Adrenal gland (tissue), 12 donors: ENCODE measurements around the gene RTP5. TPM values are rescaled to one million over a fixed set of nuclear protein-coding genes. Genes with fewer than 3 reads are reported as not detected.

Source experiments
- DNase-seq, 7 donors: peaks; one replicate each; pipeline ENCODE4 v3.0.0-alpha.2; 2019 to 2020
- H3K27ac ChIP-seq, 5 donors: fragments of 200-600 bp; sonication (generic) in 4 of 5; 1 replicate in 3 of 5; 2 replicates in 2 of 5; pipeline versions ENCODE4 v1.5.1 to v1.8.0; 2016 to 2020; ENCODE audit warnings: mild to moderate bottlenecking in 1 of 5
- H3K27me3 ChIP-seq: fragments of 200-600 bp; 2 replicates; pipeline ENCODE4 v1.8.0; 2021
- H3K36me3 ChIP-seq, 2 donors: fragments of 200-600 bp; replicated peaks in 1 of 2; 1 replicate in 1 of 2; 2 replicates in 1 of 2; pipeline versions ENCODE4 v1.5.1 to v1.8.0; 2018 to 2022
- H3K4me1 ChIP-seq, 2 donors: fragments of 200-600 bp; replicated peaks in 1 of 2; 1 replicate in 1 of 2; 2 replicates in 1 of 2; pipeline versions ENCODE4 v1.5.1 to v1.8.0; 2018 to 2021
- H3K4me3 ChIP-seq, 4 donors: fragments of 200-600 bp; sonication (generic) in 3 of 4; one replicate each; pipeline ENCODE4 v1.5.1; 2016 to 2018
- H3K9me3 ChIP-seq, 3 donors: fragments of 200-600 bp; sonication (generic) in 1 of 3; replicated peaks in 1 of 3; 1 replicate in 2 of 3; 2 replicates in 1 of 3; pipeline versions ENCODE4 v1.5.1 to v1.8.0; 2016 to 2021
- POLR2A ChIP-seq, 2 donors: fragments of 450-650 bp; IDR thresholded peaks; one replicate each; pipeline ENCODE4 v1.6.1; 2017; ENCODE audit warnings: antibody characterized with exemption in 2 of 2, mild to moderate bottlenecking in 2 of 2, moderate library complexity in 1 of 2
- WGBS, 4 donors: extraction: QIAGEN DNeasy Blood & Tissue Kit in 2 of 4; methylation state at CpG; one replicate each; pipeline versions ENCODE4 v1.1.5 to v1.1.7; 2013 to 2017; 5-methylcytosine and 5-hydroxymethylcytosine counted together
- intact Hi-C, 2 donors: fragments of 100-400 bp; cut with DNase I; formaldehyde crosslinking; loops; one replicate each; pipeline versions ENCODE4 v1.14.1 to v1.15.0; 2022 to 2023
- polyA plus RNA-seq, 3 donors: library from polyadenylated mRNA; stranded (reverse); fragments of 200-250 nt in 2 of 3; fragments of 350-450 nt in 1 of 3; fragmentation: Illumina TruSeq in 1 of 3; extraction: RNeasy Lipid Tissue Mini Kit (QIAGEN cat#74804) in 1 of 3; gene quantifications; one replicate each; pipeline ENCODE4 v1.2.3, GENCODE V29; 2013 to 2014
- total RNA-seq, 9 donors: library from RNA; depleted of rRNA in 4 of 9; stranded (reverse); fragments of >200 nt in 4 of 9; fragments of 120-200 nt in 1 of 9; fragmentation: NEBNext Ultra II Directional in 1 of 9; extraction: Animal tissue kit (Norgen Biotek cat#: 25700) in 1 of 9; gene quantifications; one replicate each; pipeline versions ENCODE4 v1.1.0 to v1.2.4, GENCODE V29; 2013 to 2023
- TF ChIP-seq, protein P1 (sequence below), 6 experiments: fragments of 450-650 bp in 4 of 6; fragments of 200-600 bp in 2 of 6; sonication (generic) in 1 of 6; IDR thresholded peaks; 1 replicate in 5 of 6; 2 replicates in 1 of 6; pipeline versions ENCODE4 v1.5.1 to v1.8.0; 2016 to 2021; ENCODE audit warnings: antibody characterized with exemption in 6 of 6, mild to moderate bottlenecking in 2 of 6, moderate library complexity in 1 of 6
- donor health status: healthy with polysubstance abuse.
- donor health status: Bipolar disorder and iron deficiency.
- donor health status: DM: yes; HTN: yes; CAD: no.
- donor health status: DM: no; HTN: no; CAD: no.
- donor health status: DM: no; HTN: no; CAD: no.
- donor health status: DM: yes; HTN: yes; CAD: no.

RTP5 gene
- total and polyA plus RNA-seq, 12 donors: 0.07 to 0.56 (median 0.11) TPM; not detected in 9

DNA sequence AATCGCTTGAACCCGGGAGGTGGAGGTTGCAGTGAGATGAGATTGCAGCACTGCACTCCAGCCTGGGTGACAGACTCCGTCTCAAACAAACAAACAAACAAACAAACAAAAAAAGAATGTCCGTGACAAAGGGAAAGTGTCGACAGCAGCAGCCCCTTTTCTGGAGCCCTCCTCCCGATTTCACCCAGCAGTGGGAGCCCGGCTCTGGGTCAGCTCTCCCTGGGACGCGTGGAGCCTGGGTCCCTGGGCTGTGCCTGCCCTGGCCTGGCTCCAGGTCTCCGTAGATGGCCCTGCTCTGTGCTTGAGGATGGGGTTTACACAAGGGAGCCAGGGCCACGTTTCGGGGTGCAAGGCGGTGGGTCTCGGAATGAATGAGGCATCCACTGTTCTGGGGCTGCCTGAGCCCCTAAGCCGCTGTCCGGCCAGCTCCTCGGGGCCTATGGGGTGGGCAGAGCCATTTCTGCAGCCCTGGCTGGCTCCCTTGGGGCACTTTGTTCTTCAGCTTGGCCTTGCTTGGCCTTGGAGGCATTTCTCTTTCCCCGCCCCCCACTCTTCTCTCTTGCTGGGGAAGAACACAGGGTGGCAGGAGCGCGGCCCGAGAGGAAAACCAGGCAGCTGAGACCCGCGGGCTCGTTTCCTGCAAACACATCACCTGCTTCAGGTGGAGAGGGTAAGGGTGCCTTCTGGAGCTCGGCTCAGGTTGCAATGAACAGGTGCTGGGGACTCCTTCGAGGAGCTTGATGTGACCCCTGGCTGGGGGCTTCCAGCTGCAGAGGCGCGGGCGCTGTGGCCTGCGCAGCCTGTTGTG, 29.1 kb downstream of the RTP5 start:
- no peaks in the 10 kb centered on the region for H3K9me3 ChIP-seq
- H3K4me3 ChIP-seq: no peak overlapping the region
- TF ChIP-seq, protein P1, sequence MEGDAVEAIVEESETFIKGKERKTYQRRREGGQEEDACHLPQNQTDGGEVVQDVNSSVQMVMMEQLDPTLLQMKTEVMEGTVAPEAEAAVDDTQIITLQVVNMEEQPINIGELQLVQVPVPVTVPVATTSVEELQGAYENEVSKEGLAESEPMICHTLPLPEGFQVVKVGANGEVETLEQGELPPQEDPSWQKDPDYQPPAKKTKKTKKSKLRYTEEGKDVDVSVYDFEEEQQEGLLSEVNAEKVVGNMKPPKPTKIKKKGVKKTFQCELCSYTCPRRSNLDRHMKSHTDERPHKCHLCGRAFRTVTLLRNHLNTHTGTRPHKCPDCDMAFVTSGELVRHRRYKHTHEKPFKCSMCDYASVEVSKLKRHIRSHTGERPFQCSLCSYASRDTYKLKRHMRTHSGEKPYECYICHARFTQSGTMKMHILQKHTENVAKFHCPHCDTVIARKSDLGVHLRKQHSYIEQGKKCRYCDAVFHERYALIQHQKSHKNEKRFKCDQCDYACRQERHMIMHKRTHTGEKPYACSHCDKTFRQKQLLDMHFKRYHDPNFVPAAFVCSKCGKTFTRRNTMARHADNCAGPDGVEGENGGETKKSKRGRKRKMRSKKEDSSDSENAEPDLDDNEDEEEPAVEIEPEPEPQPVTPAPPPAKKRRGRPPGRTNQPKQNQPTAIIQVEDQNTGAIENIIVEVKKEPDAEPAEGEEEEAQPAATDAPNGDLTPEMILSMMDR (IDR thresholded peaks at IDR 0.05): no peak
- no peak for TF ChIP-seq POLR2A (IDR thresholded peaks at IDR 0.05)
- intact Hi-C loops: no loop called here
- no peaks in the 10 kb centered on the region for H3K27me3 ChIP-seq
- H3K36me3 ChIP-seq: no peaks in the 10 kb centered on the region
- 81 to 88% (median 83%) methylated on average over 16 to 30 of the region's 30 CpGs for WGBS, 4 donors
- H3K27ac ChIP-seq: peak overlapping the region in 1 of 5 donors; percentile 71
- peaks cover 0 to 4% of the 10 kb centered on the region in 2 donors for H3K4me1 ChIP-seq
- DNase-seq: peak in 3 of 7 donors; percentile 27 to 51 (median 35)

DNA sequence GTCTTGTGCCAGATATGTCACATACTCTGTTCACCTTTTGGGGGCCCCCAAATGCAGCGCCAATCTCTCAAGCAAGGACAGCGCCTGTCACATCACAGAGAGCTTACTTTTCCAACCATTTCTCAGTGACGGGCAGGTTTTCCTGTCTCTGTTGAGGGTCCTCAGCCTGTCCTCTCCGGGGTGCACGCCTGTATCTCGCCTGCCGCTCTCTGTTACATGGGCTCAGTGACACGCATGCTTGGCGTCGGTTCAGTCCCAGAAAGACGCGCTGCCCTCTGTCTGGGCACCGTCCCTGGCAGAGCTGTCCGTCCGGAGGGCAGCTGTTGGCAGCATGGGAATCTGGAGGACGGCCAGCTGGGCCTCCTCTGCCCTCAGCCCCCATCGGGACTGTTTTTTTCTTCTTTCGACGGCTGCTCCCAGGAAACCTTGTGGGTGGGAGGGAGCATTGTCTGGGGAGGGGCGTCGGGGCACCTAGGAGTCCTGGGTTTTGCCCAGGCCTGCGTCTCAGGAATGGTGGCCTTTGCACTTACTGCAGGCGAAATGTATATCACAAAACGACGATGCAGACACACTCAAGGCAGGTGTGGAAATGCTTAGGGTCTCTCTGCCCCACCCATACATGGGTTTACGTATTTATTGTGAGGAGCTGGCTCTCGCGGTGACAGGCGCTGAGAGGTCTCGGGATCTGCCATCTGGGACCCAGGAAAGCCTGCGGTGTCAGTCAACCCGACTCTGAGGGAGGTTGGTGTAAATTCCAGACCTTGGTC, 30.9 kb downstream of the RTP5 start:
- no peaks in the 10 kb centered on the region for H3K27me3 ChIP-seq
- H3K27ac ChIP-seq: peak overlapping the region in 1 of 5 donors; percentile 71
- no peaks in the 10 kb centered on the region for H3K9me3 ChIP-seq
- intact Hi-C loops: no loop called here
- no peak overlapping the region for H3K4me3 ChIP-seq
- DNase-seq: peak in 2 of 7 donors; percentile 27 to 51
- TF ChIP-seq, protein P1 (IDR thresholded peaks at IDR 0.05): no peak
- TF ChIP-seq POLR2A (IDR thresholded peaks at IDR 0.05): no peak
- H3K4me1 ChIP-seq: peaks cover 0 to 3% of the 10 kb centered on the region in 2 donors
- no peaks in the 10 kb centered on the region for H3K36me3 ChIP-seq
- 77 to 85% (median 81%) methylated on average over 27 to 32 of the region's 32 CpGs for WGBS, 4 donors

DNA sequence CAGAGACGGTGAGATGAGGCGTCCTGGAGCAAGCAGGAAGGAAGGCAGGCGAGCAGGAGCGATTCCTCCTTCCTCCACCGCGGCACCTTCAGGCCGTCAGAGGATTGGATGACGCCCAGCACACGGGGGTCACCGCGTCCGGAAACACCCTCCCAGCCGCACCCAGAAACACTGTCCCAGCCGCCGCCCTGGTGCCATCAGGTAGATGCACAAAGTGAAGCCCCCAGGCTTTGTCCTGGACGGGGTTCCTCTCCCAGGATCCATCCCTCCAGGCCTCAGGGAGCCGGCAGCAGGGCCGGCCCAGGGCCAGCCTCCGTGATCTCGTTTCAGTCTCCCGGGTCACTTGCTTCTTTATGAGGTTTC, 31.5 kb downstream of the RTP5 start:
- H3K4me1 ChIP-seq: no peaks in the 10 kb centered on the region
- H3K36me3 ChIP-seq: no peaks in the 10 kb centered on the region
- peak in 2 of 7 donors; percentile 21 to 47 for DNase-seq
- no peak overlapping the region for H3K4me3 ChIP-seq
- no peaks in the 10 kb centered on the region for H3K9me3 ChIP-seq
- intact Hi-C loops: no loop called here
- H3K27me3 ChIP-seq: no peaks in the 10 kb centered on the region
- TF ChIP-seq, protein P1 (IDR thresholded peaks at IDR 0.05): no peak
- no peak for TF ChIP-seq POLR2A (IDR thresholded peaks at IDR 0.05)
- 92 to 97% (median 94%) methylated on average over 18 to 21 of the region's 21 CpGs for WGBS, 4 donors
- no peak overlapping the region for H3K27ac ChIP-seq
